Hematopoietic multipotent progenitor cell (in vitro differentiated cells): Measurements from ENCODE around the gene PMVK. TPM values are rescaled to one million over a fixed set of nuclear protein-coding genes. Genes with fewer than 3 reads are reported as not detected.
A peak's percentile ranks its signal among the peaks of the same experiment; 100 is the strongest.

Experiments used
- DNase-seq, 3 donors: peaks; one replicate each; pipeline ENCODE4 v3.0.0-alpha.2; 2011 to 2015; ENCODE audit warnings: low read depth in 2 of 3, low spot score in 2 of 3
- total RNA-seq: library from RNA; depleted of rRNA; stranded (reverse); fragments of >200 nt; gene quantifications from one replicate; pipeline ENCODE4 v1.2.3, GENCODE V29; 2012

PMVK gene
- total RNA-seq, 1 donor = 17.2 TPM

DNA sequence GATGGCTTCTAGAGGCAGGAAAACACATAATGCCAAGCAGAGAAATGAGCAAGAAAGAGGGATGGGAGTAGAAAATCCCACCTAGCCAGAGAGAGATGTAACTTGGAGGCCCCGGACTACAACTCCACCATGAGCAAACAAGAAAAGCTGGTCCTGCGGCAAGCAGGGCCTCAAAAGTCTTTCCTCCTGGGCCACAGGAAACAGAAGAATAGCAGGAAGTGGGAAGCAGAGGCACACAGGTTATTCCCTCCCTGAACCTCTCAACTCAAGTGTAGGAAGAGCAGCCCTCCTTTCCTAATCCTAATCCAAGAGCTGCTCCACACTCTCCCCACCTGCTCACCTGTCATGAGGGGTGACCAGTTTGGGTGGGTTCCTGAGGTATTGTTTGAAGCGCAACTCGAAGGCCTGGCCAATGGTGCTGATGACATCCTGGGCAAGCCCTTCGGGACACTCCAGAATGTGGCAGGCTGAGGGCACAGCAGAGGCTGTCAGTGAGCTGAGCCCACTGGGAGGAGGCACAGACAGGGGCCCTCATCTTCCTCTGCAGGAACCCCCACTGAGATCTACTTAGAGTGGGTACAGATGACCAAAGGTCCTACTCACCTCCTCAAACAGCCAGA, 30.9 kb upstream of the PMVK start:
- DNase-seq = no peak

DNA sequence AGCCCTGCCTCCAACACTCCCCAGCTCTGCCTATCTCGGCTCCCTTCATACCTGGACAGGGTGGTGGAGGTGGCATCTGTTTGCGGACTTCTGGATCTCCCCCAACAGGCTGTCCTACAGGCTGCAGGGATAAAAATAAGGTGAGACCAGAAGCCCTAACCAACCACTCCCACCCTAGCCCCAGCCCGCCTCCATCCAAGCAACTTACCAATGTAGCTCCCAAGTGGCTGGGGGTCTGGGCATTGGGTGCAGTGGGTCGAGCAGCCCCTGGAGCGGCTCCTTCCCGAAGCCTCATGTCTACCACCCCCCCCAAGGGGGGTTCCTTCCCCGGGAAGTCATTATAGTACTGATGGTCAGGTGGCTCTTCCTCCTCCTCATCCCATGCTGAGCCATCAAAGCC, 29.6 kb upstream of the PMVK start:
- DNase-seq = no peak

DNA sequence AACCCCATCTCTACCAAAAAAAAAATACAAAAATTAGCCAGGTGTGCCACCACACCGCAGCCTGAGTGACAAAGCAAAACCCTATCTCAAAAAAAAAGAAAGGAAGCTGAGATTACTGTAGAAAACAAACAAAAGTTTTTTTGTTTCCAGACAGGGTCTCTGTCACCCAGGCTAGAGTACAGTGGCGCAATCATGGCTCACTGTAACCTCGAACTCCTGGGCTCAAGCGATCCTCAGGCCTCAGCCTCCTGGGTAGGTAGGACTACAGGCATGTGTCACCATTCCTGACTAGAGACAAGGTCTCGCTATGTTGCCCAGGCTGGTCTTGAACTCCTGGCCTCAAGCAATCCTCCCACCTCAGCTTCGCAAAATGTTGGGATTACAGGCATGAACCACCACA, 27.8 kb upstream of the PMVK start:
- no peak for DNase-seq

DNA sequence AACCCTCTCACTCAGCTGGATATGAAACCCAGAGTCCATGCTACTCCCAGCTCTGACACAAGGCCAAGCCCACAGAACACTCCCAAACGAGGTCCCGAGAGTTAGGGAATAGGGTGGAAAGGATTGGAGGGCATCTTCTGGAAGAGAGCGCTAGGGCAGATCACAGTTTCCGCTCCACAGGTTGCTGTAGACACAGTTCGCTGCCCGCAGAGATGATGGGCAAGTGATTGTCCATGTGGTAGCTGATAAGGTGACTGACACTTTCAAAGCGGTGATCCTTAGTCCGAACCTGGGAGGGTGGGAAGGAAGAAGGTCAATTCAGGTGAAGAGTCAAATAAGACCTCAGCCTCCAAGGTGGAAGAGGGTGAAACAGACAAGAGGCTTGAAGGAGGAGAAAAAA, 27.1 kb upstream of the PMVK start:
- no peak for DNase-seq

DNA sequence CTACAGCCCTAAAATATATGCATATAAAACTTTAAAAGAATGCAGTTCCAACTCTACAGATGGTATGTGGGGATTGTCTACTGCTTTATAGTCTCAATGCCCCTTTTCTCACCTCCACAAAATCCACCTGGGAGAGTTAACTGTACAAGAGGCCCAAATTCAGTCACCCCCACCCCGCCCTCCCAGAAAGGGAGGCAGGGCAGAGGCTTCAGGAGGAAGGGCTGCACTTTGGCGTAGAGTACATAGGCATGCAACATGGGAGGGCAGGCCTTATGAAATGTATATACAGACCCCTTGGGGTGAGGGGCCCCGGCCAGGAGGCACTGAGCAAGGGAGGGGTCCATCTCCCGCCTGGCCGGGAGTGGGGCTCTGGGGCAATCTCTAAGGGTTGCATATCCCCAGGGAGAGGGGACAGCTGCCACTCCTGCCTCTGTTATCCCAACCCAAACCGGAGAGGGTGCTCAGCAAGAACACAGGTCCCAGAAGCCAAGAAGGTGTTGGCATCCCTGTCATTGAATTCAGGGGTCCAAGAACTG, 26.3 kb upstream of the PMVK start:
- DNase-seq = no peak

DNA sequence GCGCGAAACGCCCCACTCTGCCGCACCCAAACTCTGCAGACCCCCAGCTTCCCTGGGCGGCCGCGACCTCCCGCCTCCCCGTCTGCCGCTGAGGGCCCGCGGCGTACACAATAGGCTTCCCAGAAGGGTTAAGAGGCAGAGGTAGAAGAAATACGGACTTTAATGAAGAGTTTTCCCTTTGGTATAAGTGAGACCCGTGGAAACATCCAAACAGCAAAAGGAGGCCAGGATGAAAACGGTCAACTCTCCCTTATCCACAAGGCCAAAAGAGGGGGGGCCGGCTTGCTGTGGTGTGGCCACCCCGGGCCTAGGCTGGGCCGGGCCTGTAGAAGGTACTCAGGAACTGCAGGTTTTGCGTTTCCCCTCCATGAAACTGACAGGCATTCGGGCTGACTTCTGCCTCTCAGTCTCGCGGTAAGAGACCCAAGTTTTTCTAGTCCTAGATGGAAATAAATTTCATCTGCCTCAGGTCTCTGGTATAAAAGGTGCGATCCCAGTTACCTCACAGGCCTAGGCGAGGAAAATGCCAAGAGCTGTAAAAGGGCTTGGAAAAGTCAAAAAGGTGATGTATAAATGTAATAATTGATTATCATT, 25.7 kb upstream of the PMVK start:
- DNase-seq = peak in 1 of 3 donors; percentile 52

DNA sequence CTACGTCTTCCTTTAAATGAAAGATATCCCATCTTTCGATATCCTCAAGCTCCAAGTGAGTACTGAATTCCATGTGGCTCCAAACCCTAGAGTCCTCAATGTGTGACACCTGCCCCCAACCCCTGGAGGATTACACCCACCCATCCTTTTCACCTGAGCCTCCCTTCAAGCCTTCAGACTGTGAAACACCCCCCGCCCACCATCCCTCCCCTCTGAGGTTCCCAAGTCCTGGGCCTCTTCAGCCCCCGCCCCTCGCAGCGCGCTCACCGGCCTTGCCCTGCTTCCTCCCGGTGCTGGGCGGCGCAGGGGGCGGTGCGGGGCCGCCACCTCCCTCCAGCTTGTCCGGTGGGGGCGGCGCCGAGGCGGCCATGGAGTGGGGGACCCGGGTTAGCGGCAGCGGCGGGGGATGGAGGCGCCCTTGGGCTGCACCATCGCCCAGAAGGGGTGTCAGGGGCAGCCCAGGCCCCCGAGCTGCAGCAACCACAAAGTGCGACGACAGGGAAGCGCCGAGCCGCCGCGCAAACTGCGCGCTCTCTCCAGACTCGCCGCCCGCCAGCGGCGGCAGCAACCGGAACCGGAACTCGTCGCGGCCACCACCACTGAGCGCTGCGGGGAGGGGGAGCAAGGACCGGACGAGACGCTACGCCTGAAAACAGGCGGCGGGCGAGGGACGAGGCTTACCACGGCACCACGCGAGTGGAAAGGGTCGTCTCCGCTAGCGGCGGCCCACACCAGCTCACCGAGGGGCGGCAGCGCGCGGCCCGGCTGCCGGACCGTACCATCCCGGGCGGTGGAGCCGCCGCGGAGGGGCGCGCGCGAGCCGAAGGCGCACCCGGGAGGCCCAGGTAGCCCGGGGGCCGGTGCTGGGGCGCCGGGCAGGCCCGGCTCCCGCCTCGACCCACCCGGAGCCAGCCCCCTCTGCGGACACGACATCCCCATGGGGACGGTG, 25.0 kb upstream of the PMVK start, which contains the start of gene PYGO2:
Gene PYGO2, minus strand, starts transcription at position 576 of the 949 bp plus-strand sequence. Its CDS starts 206 bp downstream, at position 370.
- DNase-seq = peak; percentile 79 to 87 (median 85)

DNA sequence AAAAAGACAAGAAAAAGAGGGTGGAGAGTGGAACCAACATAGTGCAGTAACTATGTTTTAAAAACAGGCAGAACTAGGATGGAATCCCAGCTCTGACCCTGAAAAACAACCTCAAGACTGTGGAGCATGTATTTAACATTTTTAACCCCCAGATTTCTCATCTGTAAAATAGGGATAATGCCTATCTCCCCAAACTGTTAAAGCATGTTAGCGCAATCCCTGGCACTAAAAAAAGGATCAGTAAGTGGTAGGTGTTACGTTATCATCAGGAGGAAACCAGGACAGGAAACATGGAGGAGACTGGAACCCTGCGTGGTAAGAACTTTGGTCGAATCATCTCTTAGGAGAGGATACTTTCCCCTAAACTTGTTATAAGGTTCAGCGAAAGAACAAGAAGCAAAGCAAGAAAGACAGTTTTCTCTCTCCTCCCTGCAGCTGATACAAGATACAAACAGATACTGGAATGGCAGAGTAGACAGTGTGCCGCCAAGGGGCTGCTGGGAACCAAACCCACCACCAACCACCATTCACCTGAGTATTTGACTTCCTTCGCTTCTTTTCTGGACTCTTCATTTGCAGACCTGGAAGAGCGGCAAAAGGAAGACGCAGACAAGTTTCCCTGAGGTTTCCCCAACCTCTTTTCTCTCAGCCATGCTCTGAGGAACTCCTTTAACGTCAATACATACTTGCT, 24.1 kb upstream of the PMVK start:
- no peak for DNase-seq

DNA sequence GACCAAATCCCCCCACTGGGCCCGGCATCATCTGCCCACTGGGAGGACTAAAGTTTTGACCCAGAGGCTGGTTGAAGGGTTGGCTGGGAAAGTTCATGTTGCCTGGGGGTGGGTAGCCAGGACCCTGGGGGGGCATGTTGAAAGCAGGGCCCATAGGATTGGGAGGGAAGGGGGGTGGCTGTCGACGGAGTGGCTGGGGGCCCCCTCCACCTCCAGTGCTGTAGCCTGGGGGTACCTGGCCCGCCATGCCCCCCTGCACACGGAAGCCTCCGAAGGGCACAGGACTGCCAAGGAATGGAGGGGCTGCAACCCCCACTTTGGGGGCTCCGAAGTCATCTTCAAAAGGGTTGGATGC, 22.9 kb upstream of the PMVK start:
- DNase-seq = no peak

DNA sequence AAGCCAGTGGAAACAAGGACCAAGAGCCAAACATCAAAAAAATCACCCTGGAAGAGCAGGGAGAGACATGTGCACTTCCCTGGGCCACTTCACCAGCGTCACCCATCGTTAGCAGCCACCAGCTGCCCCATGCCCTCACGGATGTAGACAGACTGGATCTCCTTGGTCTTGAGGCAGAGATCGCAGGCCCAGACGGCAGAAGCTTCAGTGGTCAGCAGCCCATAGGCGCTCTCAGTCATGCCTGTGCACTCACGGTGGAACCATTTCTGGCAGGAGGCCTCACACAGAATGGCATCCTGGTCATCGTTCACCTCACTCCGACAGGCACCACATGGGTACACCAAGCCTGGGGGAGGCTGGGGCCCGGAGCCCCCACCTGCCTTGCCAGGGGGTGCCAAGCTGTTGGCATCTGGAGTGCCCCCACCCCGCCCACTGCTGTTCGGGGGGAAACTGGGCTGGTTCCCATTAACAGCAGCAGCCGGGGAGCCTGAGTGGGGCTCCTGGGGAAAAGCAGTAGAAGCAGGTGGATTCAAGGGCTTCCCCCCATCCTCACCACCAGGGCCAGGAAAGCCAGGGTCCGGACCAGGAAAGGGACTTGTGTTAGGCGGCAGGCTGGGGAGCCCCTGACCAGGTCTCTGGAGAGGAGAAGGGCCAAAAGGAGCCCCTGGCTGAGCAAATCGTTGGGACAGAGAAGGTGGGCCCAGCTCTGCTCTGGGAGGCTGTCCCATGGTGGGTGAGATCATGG, 22.3 kb upstream of the PMVK start:
- DNase-seq = no peak

DNA sequence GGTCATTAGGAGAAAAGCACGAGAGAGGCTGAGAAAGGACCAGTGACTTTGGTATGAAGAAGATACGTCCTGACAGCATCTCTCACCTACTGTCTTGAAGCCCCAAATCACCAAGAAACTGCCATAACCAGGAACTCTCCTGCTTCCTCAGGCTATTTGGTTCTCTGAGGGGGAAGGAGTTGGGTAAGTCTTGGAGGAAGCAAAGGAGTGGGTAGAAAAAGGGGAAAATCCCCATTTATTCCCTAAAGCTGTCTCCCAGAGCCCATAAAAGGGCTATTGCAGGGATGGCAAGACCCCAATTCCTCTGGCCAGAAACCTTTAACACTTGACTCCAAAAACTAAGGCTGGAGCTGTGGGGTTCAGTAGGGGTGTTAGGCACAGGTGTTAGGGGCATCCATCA, 21.5 kb upstream of the PMVK start:
- DNase-seq = no peak

DNA sequence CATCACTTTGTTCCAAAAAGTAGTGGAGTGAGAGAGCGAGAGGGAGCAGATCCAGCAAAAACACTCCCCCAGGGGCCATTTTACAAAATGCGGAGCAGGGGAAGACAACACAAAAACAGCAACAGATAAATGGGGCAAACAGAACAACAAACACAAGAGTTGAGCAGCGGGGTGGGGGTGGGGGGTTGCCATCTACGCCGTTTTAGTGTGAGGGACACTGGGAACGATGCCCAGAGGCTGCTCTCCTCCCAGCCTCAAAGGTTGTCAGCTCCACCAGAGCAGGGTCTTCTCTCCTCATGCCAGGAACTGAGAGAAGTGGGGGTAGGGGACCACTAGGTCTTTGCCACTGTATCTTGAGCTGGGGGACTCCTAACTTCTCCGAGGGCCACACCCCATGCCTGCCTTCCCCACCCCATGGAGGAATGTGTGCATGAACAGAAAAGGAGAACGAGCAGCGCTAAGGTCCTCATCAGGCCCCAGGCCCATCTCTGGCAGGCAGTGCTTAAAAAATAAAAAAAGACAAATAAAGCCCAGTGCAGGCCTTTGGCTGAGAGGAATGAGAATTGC, 20.7 kb upstream of the PMVK start:
- no peak for DNase-seq

DNA sequence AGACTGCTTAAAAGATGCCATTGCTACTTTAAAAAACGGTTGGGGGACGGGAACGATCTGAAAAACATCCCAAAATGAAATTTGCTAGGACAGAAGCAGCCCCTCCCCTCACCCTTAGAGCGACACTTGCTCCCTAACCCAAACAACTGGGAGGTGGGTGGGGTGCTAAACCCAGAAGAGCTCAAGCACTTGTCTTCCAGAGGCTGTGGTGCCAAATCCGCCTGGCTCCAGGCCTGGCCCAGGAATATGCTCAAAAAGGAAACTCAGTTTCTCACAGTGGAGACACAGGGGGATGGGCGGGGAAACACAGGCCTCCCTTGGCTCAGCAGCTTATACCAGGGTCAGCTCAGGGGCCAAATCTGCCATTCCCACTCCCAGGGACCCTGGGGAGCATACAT, 20.0 kb upstream of the PMVK start:
- no peak for DNase-seq

DNA sequence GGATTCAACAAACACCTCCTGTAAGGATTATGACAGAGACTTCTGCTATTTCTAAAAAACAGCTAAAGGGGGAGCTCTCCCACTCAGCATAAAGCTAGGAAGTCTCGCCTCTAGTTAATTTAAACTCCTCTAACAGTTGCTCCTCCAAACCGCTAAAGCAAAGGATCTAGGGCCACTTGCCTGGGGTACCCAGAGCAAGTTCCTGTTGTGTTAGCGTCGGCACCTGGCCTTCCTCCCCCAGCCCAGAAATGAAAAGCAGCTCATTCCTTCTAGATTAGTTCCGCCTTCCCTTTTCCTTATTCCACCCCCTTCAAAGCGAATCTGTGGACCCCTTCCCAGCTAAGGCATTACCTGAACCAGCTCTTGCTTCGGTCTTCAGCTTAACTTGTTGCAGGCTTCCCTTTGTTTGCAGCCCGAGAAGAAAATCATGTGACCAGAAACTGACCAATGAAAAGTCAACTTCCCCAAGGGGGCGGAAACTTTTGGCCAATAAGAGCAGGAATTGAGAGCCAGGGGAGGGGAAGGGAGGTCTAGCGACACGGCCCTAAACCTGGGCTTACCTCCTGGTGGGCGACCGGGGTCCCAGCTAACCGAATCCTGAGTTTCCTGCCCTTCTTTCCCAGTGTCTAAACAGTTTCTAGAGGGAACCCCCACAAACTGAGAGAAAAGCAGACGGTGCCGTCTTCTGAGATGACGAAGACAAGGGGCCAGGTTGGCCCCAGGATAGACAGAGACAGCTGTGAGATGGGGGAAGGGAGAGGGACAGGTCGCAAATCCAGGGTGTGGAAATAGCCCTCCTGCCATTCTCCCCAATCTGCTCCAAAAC, 19.4 kb upstream of the PMVK start, which contains the start of gene PBXIP1:
Gene PBXIP1, minus strand, starts transcription at position 382 of the 826 bp plus-strand sequence. CDS start 2,378 bp downstream, outside the sequence.
- peak; percentile 72 to 97 (median 89) for DNase-seq

DNA sequence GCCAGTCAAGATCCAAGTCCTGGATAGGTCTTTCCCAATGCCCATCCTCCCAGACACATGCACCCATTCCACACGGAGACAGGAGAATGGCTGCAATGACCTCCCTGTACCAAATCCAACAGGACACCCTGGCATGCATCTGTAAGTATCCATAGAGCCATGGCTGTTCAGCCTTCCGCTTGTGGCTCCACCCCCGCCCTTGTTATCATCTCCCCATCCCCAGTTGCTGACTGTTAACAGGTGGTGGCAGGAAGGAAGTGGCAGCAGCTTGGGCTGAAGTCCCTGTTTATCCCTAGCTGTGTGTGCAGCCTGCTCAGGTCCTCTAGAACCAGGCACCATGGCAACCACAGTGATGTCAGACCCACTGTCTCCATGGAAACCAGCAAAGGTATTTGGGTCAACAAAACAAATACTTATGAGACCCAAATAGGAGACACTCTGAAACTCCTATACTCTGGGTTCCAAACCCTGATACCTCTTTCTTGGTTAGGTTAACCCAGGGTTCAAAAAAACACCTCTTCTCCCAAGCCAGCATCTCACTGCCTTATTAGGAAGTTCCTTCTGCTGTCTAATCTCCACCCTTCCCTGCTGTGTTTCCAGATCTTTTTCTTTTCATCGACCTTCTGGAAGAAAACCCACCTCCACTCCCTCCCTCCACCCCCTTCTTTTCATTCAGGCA, 18.7 kb upstream of the PMVK start:
- peak; percentile 92 to 98 (median 94) for DNase-seq

DNA sequence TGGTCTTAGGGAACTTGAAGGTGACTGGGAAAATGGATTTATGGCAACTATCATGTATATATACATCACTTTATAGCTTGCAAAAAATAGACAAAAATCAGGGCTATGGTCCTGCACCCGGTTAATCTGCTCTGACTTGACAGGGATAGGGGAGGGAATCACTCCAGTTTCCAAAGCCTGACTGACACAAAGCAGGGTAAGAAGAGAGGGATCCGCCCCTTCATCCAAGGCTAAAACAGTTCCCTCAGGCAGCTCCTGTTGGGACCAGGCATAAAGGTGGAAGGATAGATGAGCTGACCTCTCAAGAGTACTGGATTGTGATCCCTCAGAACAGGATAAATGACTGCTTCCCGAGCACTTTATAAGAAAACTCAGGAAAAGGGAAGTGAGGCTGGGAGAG, 18.0 kb upstream of the PMVK start:
- no peak for DNase-seq

DNA sequence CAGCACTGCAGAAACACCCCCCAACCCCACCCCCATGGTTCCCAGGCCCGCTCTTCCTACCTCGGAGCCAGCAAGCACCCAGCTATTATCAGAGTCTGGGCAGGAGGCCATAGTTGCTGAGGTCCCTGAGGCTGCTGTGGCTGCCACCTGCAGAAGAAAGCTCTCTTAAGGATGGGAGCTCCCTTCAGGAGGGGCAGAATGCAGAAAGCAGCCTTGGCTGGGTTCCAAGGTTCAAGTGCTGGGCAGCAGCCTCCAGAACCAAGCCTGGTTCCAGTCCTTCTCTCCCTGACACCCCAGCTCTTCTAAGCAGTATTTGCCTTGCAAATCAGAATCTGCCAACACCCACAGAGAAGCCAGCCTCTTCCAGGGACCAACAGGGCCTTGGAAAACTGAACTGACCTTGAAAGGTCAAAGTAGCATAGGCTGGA, 17.1 kb upstream of the PMVK start:
- no peak for DNase-seq

DNA sequence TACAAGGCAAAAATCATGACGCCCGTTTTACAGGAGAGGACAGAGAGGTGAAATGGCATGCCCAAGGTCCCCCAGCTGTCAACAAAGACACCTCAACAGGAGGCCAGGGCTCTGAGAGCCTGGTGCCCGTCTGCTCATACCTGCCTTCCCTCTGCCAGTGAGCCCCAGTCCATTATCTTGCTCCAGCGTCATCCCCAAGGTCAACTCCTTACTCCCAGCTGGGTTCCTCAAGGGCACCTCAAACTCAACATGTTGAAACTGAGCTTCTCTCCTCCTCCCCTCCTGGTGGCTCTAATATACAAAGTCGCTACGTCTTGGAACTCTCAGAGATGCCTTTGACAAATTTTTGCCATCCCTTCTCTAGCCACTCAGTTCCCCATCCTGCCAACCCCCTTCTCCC, 16.1 kb upstream of the PMVK start:
- DNase-seq = no peak
